ENCODE results near the gene KSR2.

KSR2 gene

DNA sequence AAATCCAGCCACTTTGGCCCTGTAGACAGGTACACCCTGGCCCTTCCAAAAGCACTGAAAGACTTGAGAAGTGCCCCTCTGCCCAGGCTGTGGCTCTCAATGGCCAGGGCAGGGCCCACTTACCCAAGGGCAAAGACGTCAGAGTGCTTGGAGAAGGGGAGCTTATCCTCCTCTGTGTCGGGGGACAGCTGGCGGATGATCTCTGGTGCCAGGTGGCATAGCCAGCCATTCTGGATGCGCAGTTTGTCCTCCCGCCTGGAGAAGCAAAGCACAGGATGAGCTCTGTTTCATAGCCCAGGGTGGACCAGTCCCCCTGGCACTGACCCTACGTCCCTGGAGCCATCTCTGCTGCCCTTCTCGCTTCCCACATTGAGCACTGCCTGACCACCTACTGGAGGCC is 492.4 kb downstream of the KSR2 start:
- no peak for DNase-seq

DNA sequence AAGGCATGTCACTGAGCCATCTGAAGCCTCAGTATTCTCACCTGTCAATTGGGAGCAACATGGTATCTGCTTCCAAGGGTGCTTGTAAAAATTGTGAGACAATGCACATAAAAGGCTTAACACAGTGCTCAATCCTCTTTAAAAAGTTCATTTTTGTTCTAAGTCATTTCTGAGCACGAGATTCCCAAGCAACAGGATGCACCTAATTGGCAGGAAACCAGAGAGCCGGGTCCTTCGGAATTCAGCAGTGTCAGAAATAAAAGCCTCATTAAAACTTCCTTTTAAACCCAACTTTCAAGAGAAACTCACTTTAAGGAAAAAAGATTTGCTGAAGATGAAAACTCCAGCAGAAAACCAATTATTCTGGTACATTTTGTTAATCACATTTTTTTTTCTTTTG is 494.9 kb downstream of the KSR2 start:
- DNase-seq = no peak

DNA sequence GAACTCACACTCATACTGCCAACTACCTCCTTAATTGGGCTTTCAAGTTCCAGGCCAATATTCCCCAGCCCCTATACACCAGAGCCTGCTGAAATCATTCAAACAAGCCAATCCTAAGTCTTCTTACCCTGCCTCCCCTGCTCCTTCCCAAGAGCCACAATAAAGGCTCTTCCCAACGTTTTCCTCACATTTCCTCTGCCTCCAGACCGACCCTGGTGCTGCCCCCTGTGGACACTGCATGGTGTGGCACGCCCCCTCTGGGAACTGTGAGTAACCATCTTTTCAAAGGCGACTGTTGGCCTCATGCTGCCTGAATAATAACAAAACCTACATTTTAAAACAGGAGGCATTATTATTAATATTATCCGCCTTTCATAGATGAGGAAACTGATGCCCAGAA is 495.8 kb downstream of the KSR2 start:
- no peak for DNase-seq

GRCh38 chr12:117470804-117471203 is 498.0 kb downstream of the KSR2 start:
- DNase-seq = no peak

- no peak for DNase-seq
These were observed 498.8 kb downstream of the KSR2 start for GRCh38 chr12:117469883-117470483.

DNA sequence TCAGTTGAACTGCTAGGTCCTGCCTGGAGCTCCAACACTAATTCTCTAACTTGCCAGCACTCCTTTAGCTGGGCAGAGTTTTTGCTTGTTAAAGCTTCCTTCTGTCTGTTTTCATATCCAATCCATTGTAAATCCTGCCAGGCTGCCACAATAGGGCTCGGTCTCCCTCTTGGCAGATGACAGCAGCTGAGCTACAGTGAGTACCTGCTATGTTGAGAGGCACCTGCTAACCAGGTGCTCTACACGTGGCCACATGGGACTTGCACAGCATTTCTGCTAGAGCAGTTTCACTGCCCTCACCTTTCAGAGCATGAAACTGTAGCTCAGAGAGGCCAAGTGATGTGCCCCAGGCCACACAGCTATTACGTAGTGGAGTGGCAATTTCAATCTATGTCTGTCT is 500.8 kb downstream of the KSR2 start:
- no peak for DNase-seq

DNA sequence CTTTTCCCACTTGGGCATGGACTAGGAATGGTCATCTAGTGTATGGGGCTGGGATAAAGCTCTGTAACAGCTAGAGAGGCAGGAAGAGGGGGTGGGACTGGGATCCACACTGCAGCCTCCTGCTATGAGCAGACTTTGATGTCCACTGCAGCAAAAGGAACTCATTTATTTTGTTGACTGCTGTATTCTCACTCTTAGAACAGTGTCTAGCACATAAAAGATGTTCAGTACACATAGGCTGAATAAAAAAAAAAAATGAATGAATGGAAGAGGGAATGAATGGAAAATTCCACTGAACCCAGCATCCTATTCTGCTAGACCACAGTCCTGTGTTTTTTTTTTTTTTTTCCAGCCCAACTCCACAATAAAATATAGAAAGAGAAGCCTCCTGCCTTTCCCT is 501.2 kb downstream of the KSR2 start:
- no peak for DNase-seq

DNA sequence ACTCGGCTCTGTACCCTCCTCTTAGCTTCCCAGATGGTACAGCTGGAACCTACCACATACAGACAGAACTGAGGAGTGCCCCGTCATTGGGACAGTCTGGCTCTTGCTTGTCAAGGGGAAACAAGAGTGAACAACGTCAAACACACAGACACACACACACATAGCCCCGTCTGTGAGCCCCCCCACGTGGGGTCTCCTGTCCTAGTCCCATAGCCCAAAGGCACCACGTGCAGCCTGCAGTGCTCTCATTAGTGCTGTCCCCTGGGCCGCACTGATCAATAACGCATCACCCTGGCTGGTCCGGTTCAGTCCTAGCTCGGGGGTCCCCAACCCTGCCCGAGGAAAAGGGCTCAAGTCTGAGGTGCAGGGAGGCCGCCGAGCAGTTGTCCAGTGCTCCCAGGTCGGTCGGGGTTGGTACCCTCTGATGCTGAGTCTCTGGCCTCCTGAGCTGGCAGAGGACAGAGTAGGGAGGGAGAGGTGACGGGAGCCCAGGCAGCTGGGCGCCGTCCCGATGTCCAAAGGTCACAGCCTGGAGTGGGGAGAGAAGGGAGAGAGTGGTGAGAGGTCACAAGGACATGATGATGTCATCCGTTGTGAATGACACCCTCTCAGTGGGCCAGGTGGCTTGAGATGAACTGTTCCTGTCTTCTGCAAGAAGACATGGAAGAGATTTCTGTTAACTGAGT is 502.0 kb downstream of the KSR2 start:
- DNase-seq = no peak

DNA sequence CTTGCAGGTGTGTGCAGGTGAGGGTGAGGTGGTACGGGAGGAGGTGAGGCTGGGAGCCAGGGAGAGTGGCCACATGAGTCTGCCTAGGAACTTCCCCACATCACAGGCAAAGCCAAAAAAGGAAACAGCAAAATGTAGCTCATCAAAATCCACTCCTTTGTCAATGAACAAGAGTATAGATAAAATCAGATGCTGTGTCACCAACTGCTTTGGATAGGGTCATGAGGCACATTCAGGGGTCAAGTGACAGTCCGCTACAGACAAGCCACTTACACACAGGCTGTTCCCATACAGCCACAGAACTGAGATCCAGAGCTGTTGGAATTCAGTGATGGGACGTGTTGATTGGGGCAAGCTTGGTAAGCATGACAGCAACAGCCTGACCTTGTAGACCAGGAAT is 507.1 kb downstream of the KSR2 start:
- no peak for DNase-seq

- DNase-seq = no peak
These were observed 509.6 kb downstream of the KSR2 start for GRCh38 chr12:117459229-117459628.

GRCh38 chr12:117457189-117457588 is 511.6 kb downstream of the KSR2 start:
- no peak for DNase-seq

- no peak for DNase-seq
These were observed 512.7 kb downstream of the KSR2 start for GRCh38 chr12:117456076-117456475.

DNA sequence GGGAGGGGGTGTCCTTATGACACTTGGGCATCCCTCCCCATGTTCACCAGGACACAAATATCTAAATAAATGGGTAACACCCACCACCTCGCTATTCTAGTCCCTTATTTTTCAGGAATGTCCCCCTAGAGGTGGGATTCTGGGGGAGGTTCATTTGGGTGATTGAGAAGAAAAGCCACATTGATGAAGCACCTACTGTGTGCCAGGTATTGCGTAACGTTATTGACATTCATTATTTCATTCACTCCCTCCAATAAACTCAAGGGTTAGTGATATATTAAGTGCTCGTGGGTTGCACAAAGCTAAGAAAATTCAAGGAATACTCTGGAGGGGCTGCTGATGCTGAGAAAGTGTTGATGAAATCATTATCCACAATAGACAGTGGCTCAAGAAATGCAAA is 514.8 kb downstream of the KSR2 start:
- DNase-seq = no peak

DNA sequence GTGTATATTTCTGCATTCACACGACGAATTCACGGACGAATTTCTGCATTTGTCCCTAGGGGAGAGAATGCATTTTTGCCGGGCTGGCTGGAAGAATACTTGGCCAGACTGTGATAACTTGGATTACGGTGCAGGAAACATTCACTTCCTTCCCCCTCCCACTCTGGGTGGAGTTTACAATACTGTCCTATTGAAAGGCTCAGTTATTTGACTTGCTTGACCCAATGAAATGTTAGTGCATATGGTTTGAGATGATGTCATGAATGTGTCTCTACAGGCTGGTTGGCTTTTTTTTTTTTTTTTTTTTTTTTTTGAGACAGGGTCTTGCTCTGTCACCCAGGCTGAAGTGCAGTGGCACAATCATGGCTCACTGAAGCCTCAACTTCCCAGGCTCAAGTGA is 516.7 kb downstream of the KSR2 start:
- DNase-seq = no peak

GRCh38 chr12:117450209-117450608 is 518.6 kb downstream of the KSR2 start:
- DNase-seq = no peak

DNA sequence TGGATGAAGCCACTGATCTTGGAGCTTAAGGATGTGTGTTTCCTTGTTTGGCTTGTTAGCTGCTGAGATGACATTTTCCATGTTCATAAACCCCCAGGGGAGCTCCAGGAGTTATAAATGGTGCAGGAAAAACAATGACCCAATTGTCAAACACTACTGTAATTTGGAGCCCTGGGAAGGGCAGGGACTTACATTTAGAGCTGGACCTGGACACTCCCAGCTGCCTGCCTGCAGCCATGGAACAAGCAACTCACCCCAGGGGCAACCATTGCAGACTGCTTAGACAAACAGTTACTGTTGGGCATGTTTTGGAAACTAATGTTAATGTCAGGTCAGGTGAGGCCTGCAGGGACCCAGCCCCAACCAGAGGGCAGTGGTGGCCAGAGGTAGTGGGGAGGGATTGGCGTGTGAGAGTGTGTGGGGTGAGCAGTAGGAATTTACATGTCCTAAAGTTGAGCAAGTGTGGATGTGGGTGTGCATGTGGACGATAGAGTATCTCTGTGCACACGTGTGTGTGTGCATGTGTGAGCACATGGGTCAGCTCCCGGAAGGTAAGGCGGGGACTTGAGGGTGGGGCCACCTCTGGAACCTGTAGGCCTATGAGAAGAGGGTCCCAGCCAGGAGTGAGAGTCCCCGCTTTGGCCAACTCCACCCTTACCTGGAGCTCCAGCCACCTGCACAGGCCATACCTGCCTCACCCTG is 521.0 kb downstream of the KSR2 start:
- DNase-seq = no peak

DNA sequence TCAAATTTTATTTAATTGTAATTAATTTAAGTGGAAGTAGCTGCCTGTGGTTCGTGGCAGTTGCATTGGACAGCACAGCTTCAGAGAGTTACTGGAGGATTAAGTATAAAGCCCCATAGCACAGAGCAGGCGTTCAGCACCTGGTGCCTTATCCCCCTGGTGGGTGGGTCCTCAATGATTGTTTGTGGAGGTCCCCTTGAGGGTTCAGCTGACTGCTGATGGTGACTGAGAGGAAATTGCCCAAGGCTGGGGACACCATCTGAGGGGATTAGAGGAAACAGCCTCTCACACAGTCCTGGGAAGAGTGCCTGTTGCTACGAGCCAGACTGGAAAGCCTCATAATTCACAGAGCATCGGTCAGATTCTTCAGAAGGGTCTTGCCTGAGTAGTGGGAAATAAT is 524.0 kb downstream of the KSR2 start:
- DNase-seq = no peak

DNA sequence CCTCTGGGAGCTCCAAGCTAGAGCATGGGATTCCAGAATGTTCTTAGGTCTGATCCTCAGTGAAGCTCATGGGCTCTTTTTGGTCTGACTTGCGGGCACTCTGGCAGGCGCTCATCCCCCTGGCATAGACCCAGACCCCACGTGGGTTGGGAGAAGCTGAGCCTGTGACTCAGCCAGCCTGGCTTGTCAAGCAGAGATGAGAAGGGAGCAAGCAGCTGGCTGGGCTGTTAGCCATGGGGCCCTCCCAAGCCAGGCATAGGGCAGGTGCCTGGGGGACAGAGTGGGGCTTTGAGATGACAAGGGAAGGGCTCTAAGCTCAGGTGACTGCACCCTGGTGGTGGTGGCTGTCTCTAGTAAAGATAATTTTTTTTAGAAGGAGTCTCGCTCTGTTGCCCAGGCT is 527.0 kb downstream of the KSR2 start:
- peak; percentile 85 for DNase-seq

GRCh38 chr12:117440384-117440783 is 528.4 kb downstream of the KSR2 start:
- DNase-seq = no peak

GRCh38 chr12:117439531-117440001 is 529.2 kb downstream of the KSR2 start:
- DNase-seq = peak; percentile 31

- DNase-seq = no peak
These were observed 530.0 kb downstream of the KSR2 start for GRCh38 chr12:117438809-117439208.

DNA sequence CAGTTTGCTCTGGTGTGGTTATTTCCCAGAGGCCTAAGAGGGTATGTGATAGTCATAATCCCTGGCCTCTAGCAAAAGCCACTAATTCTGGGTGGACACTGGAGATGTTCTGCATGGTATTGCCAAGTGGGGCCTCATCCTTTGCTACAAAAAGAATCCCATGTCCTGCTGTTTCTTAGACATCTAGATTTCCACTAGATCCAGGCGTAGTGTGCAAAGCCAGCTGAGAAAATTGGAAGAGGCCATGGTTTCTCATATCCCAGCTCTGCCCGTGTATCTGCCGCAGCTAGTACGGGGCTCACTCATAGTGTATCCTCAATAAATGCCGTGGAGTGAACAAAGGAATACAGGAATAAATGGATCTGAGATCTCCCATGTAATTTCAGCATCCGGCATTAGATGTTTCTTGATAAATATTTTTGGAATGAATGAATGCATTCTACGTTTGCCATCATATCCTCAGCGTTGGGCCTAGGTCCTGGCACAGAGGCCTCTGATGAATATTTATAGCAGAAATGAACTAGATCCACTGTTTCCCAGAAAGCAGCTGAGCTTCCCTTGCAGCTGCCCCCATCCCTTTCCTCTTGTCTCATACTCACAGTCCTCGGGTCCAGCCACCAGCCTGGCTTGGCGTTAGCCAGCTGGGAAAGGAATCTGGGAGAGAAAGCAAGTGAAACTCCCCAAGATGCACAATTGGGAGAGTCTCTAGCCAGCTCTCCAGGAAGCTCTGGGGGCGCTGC is 531.1 kb downstream of the KSR2 start:
- peak; percentile 34 for DNase-seq

GRCh38 chr12:117433878-117434277 is 534.9 kb downstream of the KSR2 start:
- DNase-seq = no peak

DNA sequence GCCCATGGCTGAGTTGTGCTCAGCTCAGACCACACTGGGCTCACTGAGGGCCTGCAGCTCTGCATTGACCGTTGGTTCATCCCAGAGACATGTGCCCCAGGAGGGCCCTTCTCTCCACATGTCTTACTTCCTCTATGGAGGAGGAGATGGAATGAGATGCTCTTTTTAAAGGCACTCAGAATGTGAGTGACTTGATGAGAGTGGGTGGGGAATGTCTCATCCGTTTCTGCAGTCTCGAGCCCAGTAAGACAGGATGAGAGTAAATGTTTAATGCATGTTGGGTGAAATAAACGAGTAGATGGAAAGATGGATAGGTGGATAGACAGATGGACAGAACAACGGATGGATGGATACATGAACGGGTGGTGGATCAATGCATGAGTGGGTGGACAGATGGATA is 538.5 kb downstream of the KSR2 start:
- no peak for DNase-seq
